CD4-positive, alpha-beta memory T cell (primary cell): ENCODE results near the gene ATG4D. TPM values are rescaled to one million over a fixed set of nuclear protein-coding genes. Genes with fewer than 3 reads are reported as not detected.

Experiments used
- CTCF ChIA-PET: fragments of 350-600 bp; sonication (Branson Sonifier 250); formaldehyde crosslinking; loops from one replicate; lab custom pipeline; 2021; ENCODE audit warnings: inconsistent platforms; ENCODE audit not compliant: partially characterized antibody; lab: Charles Lee
- POLR2A ChIA-PET: fragments of 350-600 bp; sonication (Branson Sonifier 250); formaldehyde crosslinking; loops from one replicate; lab custom pipeline; 2021; ENCODE audit not compliant: partially characterized antibody; lab: Charles Lee
- DNase-seq, 5 donors: peaks; one replicate each; pipeline versions ENCODE4 v3.0.0 to v3.0.0-alpha.2; 2020 to 2022; ENCODE audit warnings: mixed read lengths in 1 of 5
- H3K27ac ChIP-seq: one replicate; pipeline ENCODE4 v1.7.0; 2013; ENCODE audit warnings: low read depth, low read length
- H3K27me3 ChIP-seq: 2 replicates; pipeline ENCODE4 v1.7.0; 2013; ENCODE audit warnings: mild to moderate bottlenecking, low read length, moderate library complexity; ENCODE audit not compliant: insufficient read depth
- H3K36me3 ChIP-seq: 2 replicates; pipeline ENCODE4 v1.7.0; 2013; ENCODE audit warnings: mild to moderate bottlenecking, low read length, moderate library complexity; ENCODE audit not compliant: insufficient read depth
- H3K4me1 ChIP-seq: 2 replicates; pipeline ENCODE4 v1.7.0; 2013; ENCODE audit warnings: mild to moderate bottlenecking, low read length, moderate library complexity; ENCODE audit not compliant: insufficient read depth
- H3K4me3 ChIP-seq, 2 donors: one replicate each; pipeline ENCODE4 v1.7.0; 2013; ENCODE audit warnings: low read length in 2 of 2, mild to moderate bottlenecking in 1 of 2
- H3K9me3 ChIP-seq, 2 donors: one replicate each; pipeline ENCODE4 v1.7.0; 2013; ENCODE audit warnings: low read length in 2 of 2, control low read depth in 1 of 2; ENCODE audit not compliant: control insufficient read depth in 1 of 2
- H3K27ac Mint-ChIP-seq, 7 donors: one replicate each; pipeline ENCODE4 v1.8.0; 2020 to 2021; ENCODE audit warnings: mixed read lengths in 7 of 7, mild to moderate bottlenecking in 6 of 7, inconsistent platforms in 3 of 7, moderate library complexity in 3 of 7
- H3K27me3 Mint-ChIP-seq, 2 donors: one replicate each; pipeline ENCODE4 v1.8.0; 2020 to 2021; ENCODE audit warnings: mixed read lengths in 2 of 2
- H3K36me3 Mint-ChIP-seq, 2 donors: one replicate each; pipeline ENCODE4 v1.8.0; 2020 to 2021; ENCODE audit warnings: mixed read lengths in 2 of 2, inconsistent platforms in 1 of 2, mild to moderate bottlenecking in 1 of 2
- H3K4me1 Mint-ChIP-seq, 4 donors: one replicate each; pipeline ENCODE4 v1.8.0; 2020 to 2021; ENCODE audit warnings: mixed read lengths in 4 of 4, mild to moderate bottlenecking in 1 of 4
- H3K4me3 Mint-ChIP-seq, 8 donors: one replicate each; pipeline ENCODE4 v1.8.0; 2020 to 2021; ENCODE audit warnings: mixed read lengths in 8 of 8, mild to moderate bottlenecking in 7 of 8, moderate library complexity in 6 of 8, inconsistent platforms in 3 of 8
- H3K9me3 Mint-ChIP-seq, 8 donors: one replicate each; pipeline ENCODE4 v1.8.0; 2020 to 2021; ENCODE audit warnings: mixed read lengths in 8 of 8, mild to moderate bottlenecking in 5 of 8, inconsistent platforms in 3 of 8, moderate library complexity in 1 of 8
- intact Hi-C: fragments of 100-400 bp; cut with micrococcal nuclease; formaldehyde crosslinking; loops from one replicate; pipeline ENCODE4 v1.15.1; 2023
- polyA plus RNA-seq, 2 donors: library from polyadenylated mRNA; unstranded; fragments of 300-500 nt; fragmentation: Illumina TruSeq; gene quantifications; one replicate each; pipeline ENCODE4 v1.2.3, GENCODE V29; 2021
- total RNA-seq, 2 experiments: library from RNA; stranded (reverse); gene quantifications; one replicate each; pipeline ENCODE4 v1.2.3, GENCODE V29; 2021

Gene ATG4D
- total and polyA plus RNA-seq, 4 experiments from 2014 or later: 9.3 to 58.6 (median 36.8) TPM

DNA sequence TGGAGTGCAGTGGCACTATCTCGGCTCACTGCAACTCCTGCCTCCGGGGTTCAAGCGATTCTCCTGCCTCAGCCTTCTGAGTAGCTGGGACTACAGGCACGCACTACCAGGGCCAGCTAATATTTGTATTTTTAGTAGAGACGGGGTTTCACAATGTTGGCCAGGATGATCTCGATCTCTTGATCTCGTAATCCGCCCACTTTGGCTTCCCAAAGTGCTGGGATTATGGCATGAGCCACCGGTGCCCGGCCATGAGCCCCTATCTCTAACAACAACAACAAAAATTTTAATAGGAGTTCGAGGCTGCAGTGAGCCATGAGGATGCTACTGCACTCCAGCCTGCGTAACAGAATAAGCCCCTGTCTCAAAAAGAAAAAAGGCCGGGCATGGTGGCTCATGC lies 38.4 kb downstream of the ATG4D start:
- H3K36me3 ChIP-seq: no peaks in the 10 kb centered on the region
- H3K4me1 Mint-ChIP-seq: peaks cover 9 to 24% (median 16%) of the 10 kb centered on the region in 4 donors
- H3K9me3 Mint-ChIP-seq: no peaks in the 10 kb centered on the region
- no peak overlapping the region for H3K4me3 ChIP-seq
- peaks cover 2% of the 10 kb centered on the region in 2 donors for H3K27me3 Mint-ChIP-seq
- H3K27ac ChIP-seq: no peak overlapping the region
- intact Hi-C loops: no loop called here
- ChIA-PET POLR2A (interaction anchor here (1.1 to 4.3 kb wide), 3 partner anchors 16 to 62 kb away, joined by 3 to 46 read pairs (median 31); no protein-coding TSS in a partner anchor), CTCF (interaction anchor here (0.7 to 9.3 kb wide), 32 partner anchors 8 to 239 kb away, joined by 3 to 473 read pairs (median 6); partner anchors contain the start of genes ATG4D and QTRT1)
- H3K4me1 ChIP-seq: peaks cover 22% of the 10 kb centered on the region
- no peaks in the 10 kb centered on the region for H3K27me3 ChIP-seq
- no peaks in the 10 kb centered on the region for H3K9me3 ChIP-seq
- H3K27ac Mint-ChIP-seq: no peak overlapping the region
- H3K36me3 Mint-ChIP-seq: no peaks in the 10 kb centered on the region
- H3K4me3 Mint-ChIP-seq: no peak overlapping the region
- DNase-seq: no peak

DNA sequence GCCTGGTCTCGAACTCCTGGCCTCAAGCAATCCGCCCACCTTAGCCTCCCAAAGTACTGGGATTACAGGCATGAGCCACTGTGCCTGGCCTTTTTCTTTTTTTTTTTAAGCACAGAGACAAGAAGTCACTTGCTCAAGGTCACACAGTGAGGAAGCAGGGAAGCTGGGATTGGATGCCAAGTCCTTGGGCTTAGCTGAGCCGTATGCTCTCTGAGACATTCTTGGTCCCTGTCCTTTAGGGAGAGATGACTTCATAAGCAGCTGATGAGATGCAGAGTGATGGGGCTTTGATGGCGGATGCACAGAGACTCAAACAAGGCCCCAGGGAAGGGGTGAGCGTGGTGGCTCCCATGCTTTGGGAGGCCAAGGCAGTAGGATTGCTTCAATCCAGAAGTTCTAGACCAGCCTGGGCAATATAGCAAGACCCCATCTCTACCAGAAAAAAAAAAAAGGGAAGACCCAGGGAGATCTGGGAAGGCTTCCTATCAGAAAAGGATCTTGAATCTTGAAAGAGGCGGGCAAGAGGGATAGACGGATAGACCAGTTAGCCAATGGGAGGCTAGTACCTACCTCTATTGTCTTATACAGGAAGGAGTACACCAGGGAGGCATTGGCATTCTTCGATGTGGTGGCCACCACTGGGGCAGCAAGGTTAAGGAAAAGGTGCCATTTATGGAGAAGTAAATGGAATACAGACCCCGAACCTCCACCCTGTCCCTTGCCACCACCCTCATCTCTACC lies 39.5 kb downstream of the ATG4D start:
- H3K4me3 ChIP-seq: no peak overlapping the region
- no peaks in the 10 kb centered on the region for H3K27me3 ChIP-seq
- ChIA-PET CTCF (interaction anchor here (1.1 to 9.3 kb wide), 7 partner anchors 9 to 116 kb away, joined by 3 to 473 read pairs (median 16); partner anchors contain the start of gene QTRT1), POLR2A (interaction anchor here (1.5 to 4.3 kb wide), 3 partner anchors 20 to 61 kb away, joined by 6 to 46 read pairs (median 31); no protein-coding TSS in a partner anchor)
- peak overlapping the region in 1 of 7 donors; percentile 70 for H3K27ac Mint-ChIP-seq
- intact Hi-C loops: no loop called here
- no peak overlapping the region for H3K27ac ChIP-seq
- no peaks in the 10 kb centered on the region for H3K9me3 ChIP-seq
- H3K27me3 Mint-ChIP-seq: peaks cover 2 to 7% of the 10 kb centered on the region in 2 donors
- DNase-seq: no peak
- H3K4me1 Mint-ChIP-seq: peaks cover 15 to 31% (median 23%) of the 10 kb centered on the region in 4 donors
- H3K9me3 Mint-ChIP-seq: no peaks in the 10 kb centered on the region
- H3K4me1 ChIP-seq: peaks cover 22% of the 10 kb centered on the region
- no peak overlapping the region for H3K4me3 Mint-ChIP-seq
- no peaks in the 10 kb centered on the region for H3K36me3 Mint-ChIP-seq
- no peaks in the 10 kb centered on the region for H3K36me3 ChIP-seq

DNA sequence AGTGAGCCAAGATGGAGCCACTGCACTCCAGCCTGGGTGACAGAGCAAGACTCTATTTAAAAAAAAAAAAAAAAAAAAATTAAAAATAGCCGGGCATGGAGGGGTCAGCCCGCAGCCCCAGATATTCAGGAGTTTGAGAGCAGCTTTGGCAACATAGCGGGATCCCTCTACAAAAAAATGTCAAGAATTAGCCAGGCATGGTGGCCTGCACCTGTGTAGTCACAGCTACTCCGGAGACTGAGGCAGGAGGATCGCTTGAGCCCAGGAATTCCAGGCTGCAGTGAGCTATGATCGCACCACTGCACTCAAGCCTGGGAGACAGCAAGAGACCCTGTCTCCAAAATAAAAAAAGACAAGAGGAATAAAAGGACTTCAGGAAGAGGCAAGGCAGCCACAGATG lies 42.7 kb downstream of the ATG4D start:
- Histone ChIP-seq H3K4me1 (peaks cover 14% of the 10 kb centered on the region), H3K4me3 (no peak overlapping the region), H3K9me3 (no peaks in the 10 kb centered on the region), H3K36me3 (no peaks in the 10 kb centered on the region), H3K27ac (no peak overlapping the region), H3K27me3 (no peaks in the 10 kb centered on the region)
- H3K4me3 Mint-ChIP-seq: no peak overlapping the region
- intact Hi-C loops: no loop called here
- ChIA-PET POLR2A (no interaction called here), CTCF (interaction anchor here (0.7 to 9.3 kb wide), 2 partner anchors 61 to 242 kb away, joined by 3 to 473 read pairs; no protein-coding TSS in a partner anchor)
- no peaks in the 10 kb centered on the region for H3K36me3 Mint-ChIP-seq
- peak overlapping the region in 1 of 7 donors; percentile 19 for H3K27ac Mint-ChIP-seq
- no peak for DNase-seq
- H3K9me3 Mint-ChIP-seq: no peaks in the 10 kb centered on the region
- H3K27me3 Mint-ChIP-seq: peaks cover 0 to 5% of the 10 kb centered on the region in 2 donors
- peaks cover 10 to 24% (median 16%) of the 10 kb centered on the region in 4 donors for H3K4me1 Mint-ChIP-seq

DNA sequence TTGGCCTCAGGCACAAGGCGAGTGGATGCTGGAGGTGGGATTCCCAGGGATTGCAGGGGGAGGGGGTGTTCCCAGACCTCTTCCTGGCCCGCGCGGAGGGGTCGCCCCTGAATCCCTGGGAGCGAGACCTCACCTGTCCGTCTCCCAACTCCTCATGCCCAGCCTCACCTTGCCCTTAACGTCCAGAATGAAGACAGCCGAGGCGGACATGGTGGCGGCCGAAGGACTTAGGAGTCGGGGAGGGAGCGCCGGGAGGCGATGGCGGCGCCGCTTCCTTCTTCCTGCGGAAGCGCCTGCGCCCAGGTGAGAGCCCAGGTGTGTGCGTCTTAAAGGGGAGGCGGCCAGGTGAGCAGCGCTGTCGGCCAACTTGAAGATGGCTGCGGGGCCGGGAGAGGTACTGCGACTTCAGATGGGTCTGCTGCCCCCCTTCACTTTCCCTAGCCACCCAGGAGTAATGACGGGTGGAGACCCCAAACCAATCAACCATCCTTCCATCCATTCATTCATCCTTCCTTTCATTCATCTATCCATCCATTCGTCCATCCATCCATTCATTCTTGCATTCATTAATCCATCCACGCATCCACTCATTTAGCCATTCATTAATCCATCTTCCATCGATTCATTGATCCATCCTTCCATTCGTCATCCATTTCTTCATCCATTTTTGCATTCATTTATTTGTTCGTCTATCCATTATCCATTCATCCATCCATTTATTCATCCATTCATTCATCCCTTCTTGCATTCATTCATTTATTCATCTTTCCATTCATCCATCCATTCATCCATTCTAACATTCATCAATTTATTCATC lies 43.5 kb downstream of the ATG4D start, which contains the start of gene AP1M2:
AP1M2 (minus strand) TSS at position 291 of the 817 bp plus-strand sequence; CDS start at position 210, 81 bp downstream.
- H3K36me3 ChIP-seq: no peaks in the 10 kb centered on the region
- Mint-ChIP-seq H3K4me1 (peaks cover 10 to 24% (median 16%) of the 10 kb centered on the region in 4 donors), H3K27me3 (peaks cover 0 to 5% of the 10 kb centered on the region in 2 donors), H3K27ac (peak within 1 kb of the TSS in 4 of 7 donors; percentile 8 to 84 (median 26)), H3K9me3 (no peaks in the 10 kb centered on the region), H3K4me3 (peak within 1 kb of the TSS in 2 of 8 donors; percentile 15 to 65), H3K36me3 (no peaks in the 10 kb centered on the region)
- H3K4me3 ChIP-seq: no peak within 1 kb of the TSS
- H3K9me3 ChIP-seq: no peaks in the 10 kb centered on the region
- peaks cover 13% of the 10 kb centered on the region for H3K4me1 ChIP-seq
- ChIA-PET CTCF (interaction anchor here (0.7 to 9.3 kb wide), 2 partner anchors 60 to 242 kb away, joined by 3 to 473 read pairs; no protein-coding TSS in a partner anchor), POLR2A (no interaction called here)
- no peak within 1 kb of the TSS for H3K27ac ChIP-seq
- no peaks in the 10 kb centered on the region for H3K27me3 ChIP-seq
- intact Hi-C loops: no loop called here
- no peak for DNase-seq

DNA sequence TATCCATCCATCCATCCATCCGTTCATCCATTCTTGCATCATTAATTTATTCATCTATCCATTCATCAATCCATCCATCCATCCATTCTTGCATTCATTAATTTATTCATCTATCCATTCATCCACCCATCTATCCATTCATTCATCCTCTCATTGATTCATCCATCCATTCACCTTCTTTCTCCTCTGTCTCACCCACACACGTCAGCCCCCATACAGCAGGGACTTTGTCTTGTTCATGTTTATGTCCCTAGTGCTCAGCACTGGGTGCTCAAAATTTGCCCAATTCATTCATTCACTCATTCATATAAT lies 44.1 kb downstream of the ATG4D start:
- CTCF ChIA-PET: no interaction called here
- no peaks in the 10 kb centered on the region for H3K36me3 Mint-ChIP-seq
- peak overlapping the region in 1 of 8 donors; percentile 15 for H3K4me3 Mint-ChIP-seq
- H3K27me3 Mint-ChIP-seq: peaks cover 0 to 5% of the 10 kb centered on the region in 2 donors
- Histone ChIP-seq H3K27ac (no peak overlapping the region), H3K27me3 (no peaks in the 10 kb centered on the region), H3K36me3 (no peaks in the 10 kb centered on the region), H3K4me3 (no peak overlapping the region), H3K9me3 (no peaks in the 10 kb centered on the region), H3K4me1 (peaks cover 13% of the 10 kb centered on the region)
- H3K27ac Mint-ChIP-seq: peak overlapping the region in 3 of 7 donors; percentile 8 to 84 (median 41)
- intact Hi-C loops: no loop called here
- H3K9me3 Mint-ChIP-seq: no peaks in the 10 kb centered on the region
- peaks cover 10 to 24% (median 16%) of the 10 kb centered on the region in 4 donors for H3K4me1 Mint-ChIP-seq
- POLR2A ChIA-PET: no interaction called here
- DNase-seq: no peak

DNA sequence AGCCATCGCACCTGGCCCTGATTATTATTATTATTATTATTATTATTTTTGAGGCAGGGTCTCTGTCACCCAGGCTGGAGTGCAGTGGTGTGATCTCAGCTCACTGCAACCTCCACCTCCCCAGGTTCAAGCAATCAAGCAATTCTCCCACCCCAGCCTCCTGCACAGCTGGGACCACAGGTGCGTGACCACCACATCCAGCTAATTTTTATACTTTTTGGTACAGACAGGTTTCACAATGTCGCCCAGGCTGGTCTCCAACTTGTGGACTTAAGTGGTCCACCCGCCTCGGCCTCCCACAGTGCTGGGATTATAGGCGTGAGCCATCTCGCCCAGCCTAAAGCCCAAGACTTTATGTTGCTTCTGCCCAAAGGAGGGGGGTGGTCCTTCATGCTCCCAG lies 49.4 kb downstream of the ATG4D start:
- no peak overlapping the region for H3K27ac ChIP-seq
- no peaks in the 10 kb centered on the region for H3K27me3 ChIP-seq
- POLR2A ChIA-PET: no interaction called here
- CTCF ChIA-PET: interaction anchor here (1.1 kb wide), 1 partner anchor 11 kb away, joined by 5 read pairs; no protein-coding TSS in a partner anchor
- no peak for DNase-seq
- no peaks in the 10 kb centered on the region for H3K27me3 Mint-ChIP-seq
- no peak overlapping the region for H3K4me3 Mint-ChIP-seq
- no peak overlapping the region for H3K27ac Mint-ChIP-seq
- peaks cover 9 to 26% (median 16%) of the 10 kb centered on the region in 4 donors for H3K4me1 Mint-ChIP-seq
- no peaks in the 10 kb centered on the region for H3K36me3 ChIP-seq
- H3K4me3 ChIP-seq: no peak overlapping the region
- H3K36me3 Mint-ChIP-seq: no peaks in the 10 kb centered on the region
- peaks cover 20% of the 10 kb centered on the region for H3K4me1 ChIP-seq
- H3K9me3 Mint-ChIP-seq: no peaks in the 10 kb centered on the region
- no peaks in the 10 kb centered on the region for H3K9me3 ChIP-seq
- intact Hi-C loops: no loop called here
